GM19452 (cell line): ENCODE data around the gene PRSS1.
A peak's percentile ranks its signal among the peaks of the same experiment; 100 is the strongest.
"Not testable (repeated sequence)": the region's sequence is repeated elsewhere in the genome, so short reads cannot be mapped to it uniquely, and the experiment has no call there.

ENCODE experiments used
- ATAC-seq: cut with Tn5 transposase; IDR thresholded peaks from one replicate; pipeline ENCODE4 v1.9.1; 2021; ENCODE audit not compliant: unreplicated experiment

PRSS1 gene

DNA sequence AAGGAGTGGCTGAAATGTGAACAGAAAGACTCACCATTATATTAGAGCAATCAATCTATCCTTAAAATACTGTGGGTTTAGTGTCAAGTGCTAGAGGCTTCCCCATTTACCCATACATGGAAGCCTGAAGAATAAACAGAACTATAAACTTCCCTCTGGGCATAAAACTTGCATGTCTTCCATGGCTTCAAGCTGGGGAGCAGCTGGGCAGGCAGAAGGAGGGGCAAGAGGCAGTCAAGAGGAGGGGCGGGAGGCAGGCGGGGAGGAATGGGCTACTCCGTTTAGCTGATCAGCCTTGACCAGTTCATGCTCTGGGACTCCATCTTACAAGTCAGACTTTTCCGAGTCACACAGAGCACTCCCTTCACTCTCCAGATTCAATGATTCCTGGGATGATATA is 3.5 kb upstream of the PRSS1 start:
- ATAC-seq, result no peak

DNA sequence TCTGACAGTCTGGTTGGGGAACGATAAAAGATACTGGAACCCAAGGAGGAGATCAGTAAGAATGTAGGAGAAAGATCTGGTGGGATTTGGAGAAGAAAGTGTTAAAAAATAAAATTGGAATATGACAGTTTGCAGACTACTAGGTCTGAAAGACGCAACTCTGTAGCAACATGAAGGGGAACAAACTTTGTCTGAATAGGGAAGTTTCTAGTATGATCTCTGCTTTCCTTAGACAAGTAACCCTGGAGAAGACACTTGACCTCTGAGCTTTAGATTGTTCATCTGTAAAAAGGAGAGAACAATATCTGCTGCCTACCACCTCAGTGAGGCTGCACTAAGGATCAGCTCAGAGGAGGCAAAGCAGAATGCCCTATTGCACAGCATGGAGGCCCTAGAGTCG is 3.0 kb upstream of the PRSS1 start:
- no peak for ATAC-seq

DNA sequence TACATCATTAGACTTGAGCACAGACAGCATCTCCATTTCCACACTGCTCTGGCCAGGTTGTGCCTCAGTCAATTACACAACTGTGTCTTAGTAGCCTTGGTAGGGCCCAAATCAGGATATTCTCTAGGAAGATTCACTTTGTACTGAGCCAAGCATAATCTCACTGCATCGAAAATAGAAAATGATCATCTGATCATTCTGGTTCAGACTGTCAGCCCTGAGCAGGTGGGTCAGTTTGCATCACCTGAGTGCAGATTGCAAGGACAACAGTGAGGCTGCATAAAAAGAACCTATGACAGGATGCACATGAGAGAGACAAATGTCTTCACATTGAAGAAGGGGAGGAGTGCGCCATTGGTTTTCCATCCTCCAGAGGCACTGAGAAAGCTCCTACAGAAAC is 862 bp upstream of the PRSS1 start:
- not testable (repeated sequence) for ATAC-seq

DNA sequence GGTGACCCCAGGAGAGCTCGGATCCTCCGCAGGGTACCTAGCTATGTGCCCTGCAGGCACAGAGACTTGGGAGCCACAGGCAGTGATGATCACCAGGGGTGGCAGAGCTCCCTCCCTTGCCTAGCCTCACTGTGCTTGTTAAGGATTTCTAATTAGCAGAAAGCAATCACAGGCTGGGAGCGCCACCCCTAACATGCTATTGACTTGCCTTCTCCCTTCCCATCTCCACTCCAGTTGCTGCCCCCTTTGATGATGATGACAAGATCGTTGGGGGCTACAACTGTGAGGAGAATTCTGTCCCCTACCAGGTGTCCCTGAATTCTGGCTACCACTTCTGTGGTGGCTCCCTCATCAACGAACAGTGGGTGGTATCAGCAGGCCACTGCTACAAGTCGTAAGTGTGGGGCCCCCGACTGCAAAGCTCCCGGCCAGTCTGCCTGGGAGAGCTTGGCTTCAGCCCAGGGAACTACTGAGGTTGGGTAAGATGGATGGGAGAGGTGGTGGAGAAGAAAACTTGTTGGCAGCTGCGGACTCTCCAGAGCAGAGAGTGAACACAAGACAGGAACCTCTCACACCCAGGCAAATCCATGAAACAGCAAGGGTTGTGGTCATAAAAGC is 1.2 kb downstream of the PRSS1 start:
- ATAC-seq, result no peak

- ATAC-seq, result not testable (repeated sequence)
These were observed 2.4 kb downstream of the PRSS1 start for GRCh38 chr7:142751526-142752175.

DNA sequence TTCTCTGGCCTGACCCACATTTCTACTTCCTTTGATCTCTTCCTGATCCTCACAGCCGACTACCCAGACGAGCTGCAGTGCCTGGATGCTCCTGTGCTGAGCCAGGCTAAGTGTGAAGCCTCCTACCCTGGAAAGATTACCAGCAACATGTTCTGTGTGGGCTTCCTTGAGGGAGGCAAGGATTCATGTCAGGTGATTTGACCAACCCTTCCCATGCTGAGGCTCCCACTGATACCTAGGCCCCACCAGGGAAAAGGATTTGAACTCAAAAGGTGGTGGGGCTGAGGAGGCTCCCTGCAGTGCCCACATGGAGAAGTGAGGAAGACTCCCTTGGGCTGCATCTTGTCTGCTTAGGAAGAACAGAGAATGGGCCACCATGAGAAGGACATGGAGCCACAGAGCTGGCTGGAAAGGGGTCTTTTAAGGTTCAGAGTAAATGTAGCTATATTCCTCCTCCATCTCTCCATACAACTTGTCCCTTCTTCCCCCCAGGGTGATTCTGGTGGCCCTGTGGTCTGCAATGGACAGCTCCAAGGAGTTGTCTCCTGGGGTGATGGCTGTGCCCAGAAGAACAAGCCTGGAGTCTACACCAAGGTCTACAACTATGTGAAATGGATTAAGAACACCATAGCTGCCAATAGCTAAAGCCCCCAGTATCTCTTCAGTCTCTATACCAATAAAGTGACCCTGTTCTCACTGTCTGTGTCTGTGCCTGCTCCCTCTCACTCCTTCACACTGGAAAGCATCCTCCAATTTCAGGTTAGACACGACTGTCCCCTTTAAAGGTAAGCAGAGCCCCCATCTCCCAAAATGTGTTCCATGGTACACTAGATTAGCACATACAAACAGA is 3.3 kb downstream of the PRSS1 start:
- no peak for ATAC-seq

GRCh38 chr7:142753366-142753765 is 4.1 kb downstream of the PRSS1 start:
- ATAC-seq, result no peak

DNA sequence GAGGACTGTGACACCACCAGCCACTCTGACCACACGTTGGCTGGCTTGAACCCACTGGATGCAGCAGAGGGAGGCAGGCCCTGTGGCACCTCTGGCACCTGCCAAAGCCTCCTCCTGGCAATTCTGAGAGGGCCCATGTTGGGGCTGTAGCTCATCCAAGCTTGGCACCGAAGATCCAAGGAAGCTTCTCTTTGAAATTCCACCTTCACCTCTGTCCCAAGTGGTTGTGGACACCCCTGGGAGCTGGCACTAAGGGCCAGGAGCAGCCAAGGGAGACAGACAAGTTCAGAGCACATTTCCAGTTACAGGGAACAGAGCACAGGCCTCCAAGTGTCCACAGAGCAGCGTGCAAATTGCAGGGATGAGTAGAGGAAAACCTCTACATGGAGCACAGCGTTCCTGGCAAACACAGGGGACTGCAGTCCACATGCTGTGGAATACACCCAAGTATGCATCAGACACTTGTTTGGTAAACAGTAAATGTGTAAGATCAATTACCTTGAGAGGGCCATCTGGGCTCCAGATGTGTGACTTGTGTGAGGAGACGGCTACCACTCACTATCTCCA is 4.7 kb downstream of the PRSS1 start:
- not testable (repeated sequence) for ATAC-seq

DNA sequence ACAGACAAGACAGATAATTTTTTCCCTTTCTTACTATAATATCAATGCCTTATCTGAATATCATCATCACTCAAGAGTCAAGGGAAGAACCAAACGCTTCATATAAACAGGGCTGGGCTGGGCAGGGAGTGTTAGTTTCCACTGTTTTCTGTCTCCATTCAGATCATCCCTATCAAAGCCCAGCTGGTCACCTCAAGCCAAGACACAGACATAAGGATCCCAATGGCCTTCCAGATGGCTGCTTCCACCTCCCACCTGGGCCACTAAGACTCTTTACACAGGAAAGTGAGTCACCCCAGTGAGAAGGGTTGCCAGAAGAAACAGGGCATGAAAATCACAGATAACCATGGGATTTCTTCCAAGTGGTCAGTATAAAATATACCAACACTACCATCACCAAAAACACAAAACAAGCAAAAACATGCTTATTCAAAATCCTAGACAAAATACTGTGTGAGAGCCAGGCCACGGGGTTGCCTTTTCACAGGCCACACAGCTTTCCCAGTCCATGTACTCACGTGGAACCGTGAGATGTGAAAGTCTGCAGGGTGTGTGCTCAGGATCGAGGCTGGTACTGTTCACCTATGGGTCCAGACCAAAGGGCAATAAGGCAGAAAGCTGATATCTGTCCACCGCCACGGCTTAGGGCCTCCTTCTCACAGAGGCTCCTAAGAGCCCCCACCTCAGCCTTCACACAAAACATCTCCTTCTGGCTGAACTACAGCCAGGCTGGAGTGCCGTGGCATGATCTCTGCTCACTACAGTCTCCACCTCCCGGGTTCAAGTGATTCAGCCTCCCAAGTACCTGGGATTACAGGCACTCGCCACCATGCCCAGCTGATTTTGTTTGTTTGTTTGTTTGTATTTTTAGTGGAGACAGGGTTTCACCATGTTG is 5.7 kb downstream of the PRSS1 start:
- ATAC-seq, result no peak

- not testable (repeated sequence) for ATAC-seq
These were observed 9.0 kb downstream of the PRSS1 start for GRCh38 chr7:142758312-142758711.

GRCh38 chr7:142759433-142759832 is 10.2 kb downstream of the PRSS1 start:
- ATAC-seq, result no peak

- no peak for ATAC-seq
These were observed 10.9 kb downstream of the PRSS1 start for GRCh38 chr7:142760071-142760642.

- not testable (repeated sequence) for ATAC-seq
These were observed 12.3 kb downstream of the PRSS1 start for GRCh38 chr7:142761606-142762005.

DNA sequence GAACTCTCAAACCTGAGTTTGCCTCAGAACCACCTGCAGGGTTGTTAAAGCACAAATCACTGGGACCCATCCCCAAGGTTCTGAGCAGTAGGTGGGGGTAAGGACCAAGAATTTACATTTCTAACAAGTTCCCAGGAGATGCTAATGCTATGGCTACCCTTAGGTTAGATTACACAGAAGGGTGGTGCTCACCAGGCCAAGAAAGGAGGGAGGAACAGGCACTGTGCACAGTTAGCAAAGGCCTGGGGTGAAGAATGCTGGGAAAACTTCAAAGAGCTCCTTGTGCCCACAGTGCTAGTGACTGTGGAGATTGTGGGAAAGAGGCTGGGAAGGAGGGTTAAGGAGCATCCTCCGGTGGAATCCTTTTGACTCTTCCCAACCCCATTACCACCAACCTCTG is 12.8 kb downstream of the PRSS1 start:
- ATAC-seq, result no peak

- no peak for ATAC-seq
These were observed 18.2 kb downstream of the PRSS1 start for GRCh38 chr7:142767451-142767850.

GRCh38 chr7:142767861-142768260 is 18.6 kb downstream of the PRSS1 start:
- no peak for ATAC-seq

DNA sequence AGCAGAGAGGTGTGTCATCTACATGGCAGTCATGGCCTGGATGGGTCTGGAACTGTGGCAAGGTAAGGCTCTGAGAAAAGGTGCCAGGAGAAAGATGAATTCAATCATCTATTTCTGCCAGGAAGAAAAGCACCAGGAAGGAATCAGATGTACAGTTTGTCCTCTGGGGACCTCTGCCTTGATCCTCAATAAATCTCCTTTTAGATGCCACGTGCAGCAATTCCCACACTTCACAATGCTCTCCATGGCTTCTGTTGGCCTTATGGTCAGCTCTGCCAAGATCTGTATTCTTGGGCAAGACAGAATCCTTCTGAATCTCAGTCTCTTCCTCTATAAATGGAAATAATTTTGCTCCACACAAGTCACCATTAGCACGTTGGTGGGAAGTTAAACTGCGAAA is 19.6 kb downstream of the PRSS1 start:
- not testable (repeated sequence) for ATAC-seq

GRCh38 chr7:142770661-142771352 is 21.5 kb downstream of the PRSS1 start, which contains the start of gene PRSS2:
PRSS2 (plus strand) TSS chr7:142770970; CDS start chr7:142770983, 13 bp downstream.
- ATAC-seq, result no peak

DNA sequence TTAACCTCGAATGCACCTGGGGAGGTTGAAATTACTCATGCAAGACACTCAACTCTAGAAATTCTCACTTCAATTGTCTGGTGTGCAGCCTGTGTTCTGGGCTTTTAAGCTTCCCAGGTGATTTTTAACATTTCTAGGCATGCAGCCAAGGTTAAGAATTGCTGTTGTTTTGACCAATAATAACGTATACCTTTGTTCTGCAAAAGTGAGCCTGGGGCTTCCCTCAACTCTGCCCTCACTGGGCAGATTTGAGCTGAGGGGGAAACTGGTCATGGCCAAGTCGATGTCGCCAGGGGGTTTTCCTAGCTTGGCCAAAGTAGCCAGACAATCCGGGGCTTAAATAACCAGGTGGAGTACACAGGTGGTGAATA is 22.1 kb downstream of the PRSS1 start:
- ATAC-seq, result peak; percentile 75

DNA sequence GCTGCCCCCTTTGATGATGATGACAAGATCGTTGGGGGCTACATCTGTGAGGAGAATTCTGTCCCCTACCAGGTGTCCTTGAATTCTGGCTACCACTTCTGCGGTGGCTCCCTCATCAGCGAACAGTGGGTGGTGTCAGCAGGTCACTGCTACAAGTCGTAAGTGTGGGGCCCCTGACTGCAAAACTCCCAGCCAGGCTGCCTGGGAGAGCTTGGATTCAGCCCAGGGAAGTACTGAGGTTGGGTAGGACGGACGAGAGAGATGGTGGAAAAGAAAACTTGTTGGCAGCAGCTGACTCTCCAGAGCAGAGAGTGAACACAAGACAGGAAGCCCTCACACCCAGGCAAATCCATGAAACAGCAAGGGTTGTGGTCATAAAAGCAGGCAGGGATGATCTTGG is 22.8 kb downstream of the PRSS1 start:
- no peak for ATAC-seq
